ENCODE data around the gene ATG9A.
"Not testable (repeated sequence)": the region's sequence is repeated elsewhere in the genome, so short reads cannot be mapped to it uniquely, and the experiment has no call there.

ATG9A gene

GRCh38 chr2:219207134-219207883 is 22.1 kb downstream of the ATG9A start:
- DNase-seq (ENCODE audit: insufficient read length, low spot score) (no peak), FAIRE-seq (no peak)

- no peak for FAIRE-seq
- peak; percentile 97 for DNase-seq (ENCODE audit: insufficient read length, low spot score)
Observed at GRCh38 chr2:219206328-219207133, 22.9 kb downstream of the ATG9A start, which contains the start of gene ZFAND2B. ZFAND2B (plus strand) TSS chr2:219206782; CDS start chr2:219206988, 206 bp downstream.

GRCh38 chr2:219205981-219206327 is 23.5 kb downstream of the ATG9A start:
- FAIRE-seq (peak; percentile 94), DNase-seq (ENCODE audit: insufficient read length, low spot score) (no peak)

- no peak for DNase-seq (ENCODE audit: insufficient read length, low spot score)
- no peak for FAIRE-seq
Observed at GRCh38 chr2:219205165-219205538, 24.3 kb downstream of the ATG9A start.

- DNase-seq (ENCODE audit: insufficient read length, low spot score) (no peak), FAIRE-seq (no peak)
Observed at GRCh38 chr2:219204425-219205164, 24.8 kb downstream of the ATG9A start.

GRCh38 chr2:219201331-219201730 is 28.1 kb downstream of the ATG9A start:
- not testable (repeated sequence) for FAIRE-seq; DNase-seq (ENCODE audit: insufficient read length, low spot score)

GRCh38 chr2:219200502-219201326 is 28.7 kb downstream of the ATG9A start:
- not testable (repeated sequence) for DNase-seq (ENCODE audit: insufficient read length, low spot score); FAIRE-seq

- no peak for FAIRE-seq
Observed at GRCh38 chr2:219199470-219200211, 29.8 kb downstream of the ATG9A start.

GRCh38 chr2:219198974-219199373 is 30.5 kb downstream of the ATG9A start:
- FAIRE-seq = no peak
- DNase-seq (ENCODE audit: insufficient read length, low spot score) = no peak

More at GRCh38 chr2:219199470-219200211, 29.8 kb downstream of the ATG9A start:
- no peak for DNase-seq (ENCODE audit: insufficient read length, low spot score)

GRCh38 chr2:219197388-219197787 is 32.0 kb downstream of the ATG9A start:
- FAIRE-seq (no peak), DNase-seq (ENCODE audit: insufficient read length, low spot score) (no peak)

- FAIRE-seq (no peak), DNase-seq (ENCODE audit: insufficient read length, low spot score) (no peak)
Observed at GRCh38 chr2:219186754-219187456, 42.5 kb downstream of the ATG9A start.

- no peak for FAIRE-seq
- DNase-seq (ENCODE audit: insufficient read length, low spot score) = no peak
Observed at GRCh38 chr2:219184121-219184520, 45.3 kb downstream of the ATG9A start.

- no peak for DNase-seq (ENCODE audit: insufficient read length, low spot score)
- no peak for FAIRE-seq
Observed at GRCh38 chr2:219183151-219183772, 46.2 kb downstream of the ATG9A start.

- FAIRE-seq (no peak), DNase-seq (ENCODE audit: insufficient read length, low spot score) (no peak)
Observed at GRCh38 chr2:219182331-219183150, 46.9 kb downstream of the ATG9A start.

GRCh38 chr2:219181531-219181930 is 47.9 kb downstream of the ATG9A start:
- no peak for DNase-seq (ENCODE audit: insufficient read length, low spot score)
- FAIRE-seq = no peak

GRCh38 chr2:219180961-219181360 is 48.5 kb downstream of the ATG9A start:
- no peak for DNase-seq (ENCODE audit: insufficient read length, low spot score)
- FAIRE-seq = no peak

- DNase-seq (ENCODE audit: insufficient read length, low spot score) = no peak
- FAIRE-seq = no peak
Observed at GRCh38 chr2:219179601-219180465, 49.6 kb downstream of the ATG9A start.

Data from GM19239 (cell line).